ENCODE results near the gene BACE1. TPM values are rescaled to one million over a fixed set of nuclear protein-coding genes. Genes with fewer than 3 reads are reported as not detected.

BACE1 gene
- total RNA-seq, 1 donor from 2014 or later, result 8.7 TPM

- TF ChIP-seq, protein P1, sequence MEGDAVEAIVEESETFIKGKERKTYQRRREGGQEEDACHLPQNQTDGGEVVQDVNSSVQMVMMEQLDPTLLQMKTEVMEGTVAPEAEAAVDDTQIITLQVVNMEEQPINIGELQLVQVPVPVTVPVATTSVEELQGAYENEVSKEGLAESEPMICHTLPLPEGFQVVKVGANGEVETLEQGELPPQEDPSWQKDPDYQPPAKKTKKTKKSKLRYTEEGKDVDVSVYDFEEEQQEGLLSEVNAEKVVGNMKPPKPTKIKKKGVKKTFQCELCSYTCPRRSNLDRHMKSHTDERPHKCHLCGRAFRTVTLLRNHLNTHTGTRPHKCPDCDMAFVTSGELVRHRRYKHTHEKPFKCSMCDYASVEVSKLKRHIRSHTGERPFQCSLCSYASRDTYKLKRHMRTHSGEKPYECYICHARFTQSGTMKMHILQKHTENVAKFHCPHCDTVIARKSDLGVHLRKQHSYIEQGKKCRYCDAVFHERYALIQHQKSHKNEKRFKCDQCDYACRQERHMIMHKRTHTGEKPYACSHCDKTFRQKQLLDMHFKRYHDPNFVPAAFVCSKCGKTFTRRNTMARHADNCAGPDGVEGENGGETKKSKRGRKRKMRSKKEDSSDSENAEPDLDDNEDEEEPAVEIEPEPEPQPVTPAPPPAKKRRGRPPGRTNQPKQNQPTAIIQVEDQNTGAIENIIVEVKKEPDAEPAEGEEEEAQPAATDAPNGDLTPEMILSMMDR (conservative IDR thresholded peaks at IDR 0.05; ENCODE audit: low read depth, low read length), result no peak
- no peak for DNase-seq (ENCODE audit: low read depth)
- H3K4me3 ChIP-seq (ENCODE audit: low read depth, low read length), result no peak overlapping the region
Observed at GRCh38 chr11:117239295-117239694, 76.8 kb downstream of the BACE1 start.

GRCh38 chr11:117238221-117238620 lies 77.8 kb downstream of the BACE1 start:
- no peak overlapping the region for H3K4me3 ChIP-seq (ENCODE audit: low read depth, low read length)
- no peak for DNase-seq (ENCODE audit: low read depth)
- TF ChIP-seq, protein P1 (conservative IDR thresholded peaks at IDR 0.05; ENCODE audit: low read depth, low read length), result no peak

Other genes with a start within 250 kb of the BACE1 start
- 13.6 and 17.6 TPM in 2 replicates for gene SIK3, start 217.8 kb downstream of the BACE1 start, total RNA-seq
- gene PAFAH1B2, start 172.0 kb downstream of the BACE1 start, total RNA-seq, result 95.4 and 103 TPM in 2 replicates
- gene SIDT2, start 137.5 kb downstream of the BACE1 start, total RNA-seq, result 7.1 and 12.2 TPM in 2 replicates
- gene TAGLN, start 116.9 kb downstream of the BACE1 start, total RNA-seq, result 470 and 583 TPM in 2 replicates
- gene PCSK7, start 84.2 kb downstream of the BACE1 start, total RNA-seq, result 19.6 and 29.6 TPM in 2 replicates
- gene RNF214, start 83.6 kb downstream of the BACE1 start, total RNA-seq, result 6.5 and 9.7 TPM in 2 replicates
- gene BACE1-AS, start 24.9 kb downstream of the BACE1 start, total RNA-seq, result 1.7 and 6.6 TPM in 2 replicates
- gene CEP164, start 11.6 kb upstream of the BACE1 start, total RNA-seq, result 20.0 and 20.2 TPM in 2 replicates

Data from epithelial cell of proximal tubule (primary cell).